ENCODE data around the gene FOXO3. TPM values are rescaled to one million over a fixed set of nuclear protein-coding genes. Genes with fewer than 3 reads are reported as not detected.

The FOXO3 gene
- total RNA-seq, 4 donors from 2014 or later, result 29.9 to 66.1 (median 59.1) TPM

DNA sequence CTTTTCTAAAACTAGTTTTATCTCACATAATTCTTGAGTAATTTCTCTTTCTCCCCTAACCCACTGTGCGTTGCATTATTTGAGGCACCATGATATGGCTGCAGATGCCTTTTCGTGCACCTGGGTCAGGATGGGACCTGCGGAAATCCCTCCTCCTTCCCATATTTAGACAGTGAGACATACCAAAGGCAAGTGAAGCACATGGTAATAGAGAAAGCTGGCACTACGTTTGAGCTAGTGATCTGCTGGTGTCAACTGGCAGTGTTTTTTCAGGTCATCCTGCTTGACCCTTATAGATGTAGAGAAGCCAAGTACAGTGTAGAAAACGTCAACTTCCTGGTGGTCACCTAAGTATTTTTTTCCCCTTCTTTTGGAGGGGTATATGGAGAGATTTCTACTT is 71.7 kb downstream of the FOXO3 start:
- WGBS, 2 donors (ENCODE audit: low coverage in 1 of 2), result 80% methylated on average over 2 to 5 of the region's 5 CpGs
- in situ Hi-C loops (cut with MboI; ENCODE audit: low pct_ligation_motif_present in 1 of 4, low pct_unique_long_range_greater_than_20kb in 1 of 4, low sequenced_read_pairs in 3 of 4), result no loop called here

DNA sequence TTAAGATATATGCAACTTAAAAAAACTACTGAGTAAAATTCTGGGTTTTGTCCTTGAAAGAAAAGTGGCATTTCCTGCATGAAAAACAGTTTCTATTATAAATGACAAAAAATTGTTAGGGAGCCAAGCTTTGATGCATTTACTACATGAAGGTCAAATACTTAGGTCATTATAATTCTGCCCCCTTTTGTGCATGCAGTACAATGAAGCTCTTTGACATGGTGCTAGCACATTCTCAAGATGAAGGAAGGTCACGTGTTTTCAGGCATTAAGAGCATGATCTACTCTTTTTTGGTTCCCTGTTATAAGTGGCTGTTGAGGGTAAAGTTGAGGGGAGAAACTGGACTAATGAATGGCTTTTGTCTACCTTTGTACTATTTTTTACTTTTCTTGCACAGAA is 72.7 kb downstream of the FOXO3 start:
- Histone ChIP-seq H3K27me3 (no peaks in the 10 kb centered on the region), H3K27ac (no peak overlapping the region), H3K9me3 (no peaks in the 10 kb centered on the region), H3K4me3 (no peak overlapping the region), H3K36me3 (no peaks in the 10 kb centered on the region), H3K4me1 (peaks cover 17 to 64% (median 25%) of the 10 kb centered on the region in 4 donors)
- WGBS, 2 donors (ENCODE audit: low coverage in 1 of 2), result 69 to 86% methylated on average over 1 of the region's 1 CpG
- DNase-seq, result no peak
- TF ChIP-seq POLR2AphosphoS5 (IDR thresholded peaks at IDR 0.05) (no peak), EP300 (IDR thresholded peaks at IDR 0.05; ENCODE audit: low read depth) (no peak), POLR2A (IDR thresholded peaks at IDR 0.05) (no peak)
- TF ChIP-seq, protein P1, sequence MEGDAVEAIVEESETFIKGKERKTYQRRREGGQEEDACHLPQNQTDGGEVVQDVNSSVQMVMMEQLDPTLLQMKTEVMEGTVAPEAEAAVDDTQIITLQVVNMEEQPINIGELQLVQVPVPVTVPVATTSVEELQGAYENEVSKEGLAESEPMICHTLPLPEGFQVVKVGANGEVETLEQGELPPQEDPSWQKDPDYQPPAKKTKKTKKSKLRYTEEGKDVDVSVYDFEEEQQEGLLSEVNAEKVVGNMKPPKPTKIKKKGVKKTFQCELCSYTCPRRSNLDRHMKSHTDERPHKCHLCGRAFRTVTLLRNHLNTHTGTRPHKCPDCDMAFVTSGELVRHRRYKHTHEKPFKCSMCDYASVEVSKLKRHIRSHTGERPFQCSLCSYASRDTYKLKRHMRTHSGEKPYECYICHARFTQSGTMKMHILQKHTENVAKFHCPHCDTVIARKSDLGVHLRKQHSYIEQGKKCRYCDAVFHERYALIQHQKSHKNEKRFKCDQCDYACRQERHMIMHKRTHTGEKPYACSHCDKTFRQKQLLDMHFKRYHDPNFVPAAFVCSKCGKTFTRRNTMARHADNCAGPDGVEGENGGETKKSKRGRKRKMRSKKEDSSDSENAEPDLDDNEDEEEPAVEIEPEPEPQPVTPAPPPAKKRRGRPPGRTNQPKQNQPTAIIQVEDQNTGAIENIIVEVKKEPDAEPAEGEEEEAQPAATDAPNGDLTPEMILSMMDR (IDR thresholded peaks at IDR 0.05), result no peak
- intact Hi-C loops (cut with DNase I; ENCODE audit: low total_unique reads) (no loop called here), in situ Hi-C loops (cut with MboI; ENCODE audit: low pct_ligation_motif_present in 1 of 4, low pct_unique_long_range_greater_than_20kb in 1 of 4, low sequenced_read_pairs in 3 of 4) (no loop called here)

More for the DNA sequence above, 71.7 kb downstream of the FOXO3 start:
- Histone ChIP-seq H3K36me3 (no peaks in the 10 kb centered on the region), H3K27me3 (no peaks in the 10 kb centered on the region), H3K4me1 (peaks cover 23 to 70% (median 33%) of the 10 kb centered on the region in 4 donors), H3K4me3 (no peak overlapping the region), H3K9me3 (no peaks in the 10 kb centered on the region), H3K27ac (no peak overlapping the region)
- no peak for TF ChIP-seq POLR2A (IDR thresholded peaks at IDR 0.05)
- TF ChIP-seq, protein P1 (IDR thresholded peaks at IDR 0.05), result no peak
- TF ChIP-seq POLR2AphosphoS5 (IDR thresholded peaks at IDR 0.05), result no peak
- no peak for TF ChIP-seq EP300 (IDR thresholded peaks at IDR 0.05; ENCODE audit: low read depth)
- intact Hi-C loops (cut with DNase I; ENCODE audit: low total_unique reads), result no loop called here
- no peak for DNase-seq

DNA sequence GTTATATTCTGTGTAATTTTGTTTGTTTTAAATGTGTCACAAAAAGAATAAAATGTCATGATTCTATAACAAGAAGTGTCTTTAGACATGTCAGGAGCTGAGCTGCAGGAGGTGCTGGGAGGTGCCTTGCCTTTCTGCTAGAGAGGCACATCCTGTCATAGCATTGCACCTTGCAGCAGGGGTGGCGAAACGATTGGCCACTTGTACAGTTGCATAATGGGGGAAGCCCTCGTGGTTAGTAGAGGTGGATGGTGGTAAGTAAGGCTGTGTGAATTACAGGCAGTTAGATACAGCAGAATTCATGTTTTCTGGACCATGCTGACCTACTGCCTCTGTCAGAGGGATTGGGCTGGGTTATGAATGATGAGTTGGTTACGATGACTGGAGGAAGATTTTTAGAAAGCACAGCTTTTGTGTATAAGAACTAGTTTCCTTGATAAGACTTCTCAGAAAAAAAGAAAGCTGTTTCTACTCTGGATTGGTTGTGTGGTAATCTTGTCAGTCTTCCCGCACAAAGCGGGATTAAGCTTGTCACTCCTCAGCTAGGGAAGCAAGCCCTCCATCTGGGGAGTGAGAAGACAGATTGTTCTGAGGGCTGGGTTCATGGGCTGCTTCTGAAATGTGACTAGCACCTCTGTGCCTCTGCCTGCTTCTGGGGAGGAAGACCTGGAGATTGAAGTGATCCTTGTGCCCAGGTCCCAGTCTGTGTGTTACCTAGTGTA is 74.9 kb downstream of the FOXO3 start:
- H3K36me3 ChIP-seq, result no peaks in the 10 kb centered on the region
- peaks cover 14 to 43% (median 22%) of the 10 kb centered on the region in 4 donors for H3K4me1 ChIP-seq
- H3K27ac ChIP-seq, result no peak overlapping the region
- TF ChIP-seq POLR2A (IDR thresholded peaks at IDR 0.05) (no peak), POLR2AphosphoS5 (IDR thresholded peaks at IDR 0.05) (no peak), EP300 (IDR thresholded peaks at IDR 0.05; ENCODE audit: low read depth) (no peak)
- TF ChIP-seq, protein P1 (IDR thresholded peaks at IDR 0.05), result no peak
- no peak for DNase-seq
- H3K27me3 ChIP-seq, result no peaks in the 10 kb centered on the region
- WGBS, 2 donors (ENCODE audit: low coverage in 1 of 2), result 71 to 76% methylated on average over 5 to 6 of the region's 6 CpGs
- H3K4me3 ChIP-seq, result no peak overlapping the region
- intact Hi-C loops (cut with DNase I; ENCODE audit: low total_unique reads) (no loop called here), in situ Hi-C loops (cut with MboI; ENCODE audit: low pct_ligation_motif_present in 1 of 4, low pct_unique_long_range_greater_than_20kb in 1 of 4, low sequenced_read_pairs in 3 of 4) (no loop called here)
- no peaks in the 10 kb centered on the region for H3K9me3 ChIP-seq

DNA sequence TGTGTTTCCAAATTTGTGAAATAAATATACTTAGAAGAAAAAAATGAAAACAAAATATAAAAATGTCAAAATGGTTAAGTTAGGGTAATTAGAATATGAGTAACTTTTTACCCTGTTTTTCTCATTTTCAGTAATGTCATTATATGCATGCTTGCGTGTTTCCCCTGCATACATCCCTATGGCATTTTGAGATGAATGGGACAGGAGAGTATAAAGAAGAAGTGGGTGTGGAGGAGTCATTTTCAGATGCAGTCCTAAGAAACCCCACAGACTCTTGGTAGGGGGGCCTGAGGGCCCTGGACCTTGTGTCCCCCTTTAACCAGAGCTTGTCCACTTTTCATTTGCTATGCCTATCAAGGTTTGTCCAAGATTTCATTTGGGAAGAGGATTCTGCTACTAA is 77.2 kb downstream of the FOXO3 start:
- H3K9me3 ChIP-seq, result no peaks in the 10 kb centered on the region
- TF ChIP-seq, protein P1 (IDR thresholded peaks at IDR 0.05), result no peak
- no peak for TF ChIP-seq EP300 (IDR thresholded peaks at IDR 0.05; ENCODE audit: low read depth)
- no peak for TF ChIP-seq POLR2AphosphoS5 (IDR thresholded peaks at IDR 0.05)
- TF ChIP-seq POLR2A (IDR thresholded peaks at IDR 0.05), result no peak
- no peak overlapping the region for H3K27ac ChIP-seq
- in situ Hi-C loops (cut with MboI; ENCODE audit: low pct_ligation_motif_present in 1 of 4, low pct_unique_long_range_greater_than_20kb in 1 of 4, low sequenced_read_pairs in 3 of 4), result no loop called here
- intact Hi-C loops (cut with DNase I; ENCODE audit: low total_unique reads), result no loop called here
- H3K4me3 ChIP-seq, result no peak overlapping the region
- peaks cover 4 to 29% (median 15%) of the 10 kb centered on the region in 4 donors for H3K4me1 ChIP-seq
- H3K36me3 ChIP-seq, result no peaks in the 10 kb centered on the region
- no peak for DNase-seq
- WGBS, 2 donors (ENCODE audit: low coverage in 1 of 2), result 89 to 100% methylated on average over 1 of the region's 1 CpG
- H3K27me3 ChIP-seq, result no peaks in the 10 kb centered on the region
